H1 (cell line): ENCODE measurements around the gene CHAT. TPM values are rescaled to one million over a fixed set of nuclear protein-coding genes. Genes with fewer than 3 reads are reported as not detected.

Experiments used
- ASH2L ChIP-seq: fragments of 200-600, 300-600 bp; sonication (generic); IDR thresholded peaks from one replicate; pipeline ENCODE4 v1.7.1; 2017; ENCODE audit warnings: low read length
- HDAC2 ChIP-seq, 2 experiments: fragments of 300-600 bp in 1 of 2; sonication (generic) in 1 of 2; IDR thresholded peaks; 2 replicates each; pipeline ENCODE4 v1.6.1; 2011 to 2012; ENCODE audit warnings: low read depth in 2 of 2, low read length in 2 of 2, mild to moderate bottlenecking in 2 of 2, moderate library complexity in 2 of 2, borderline replicate concordance in 1 of 2, inconsistent platforms in 1 of 2
- RFX5 ChIP-seq: IDR thresholded peaks from 2 replicates; pipeline ENCODE4 v1.6.1; 2011; ENCODE audit warnings: low read depth, low read length, improper control_type of control experiment, borderline replicate concordance
- TAF1 ChIP-seq: IDR thresholded peaks from 2 replicates; pipeline ENCODE4 v1.6.1; 2011; ENCODE audit warnings: mild to moderate bottlenecking, low read depth, low read length
- polyA plus RNA-seq, 7 experiments: library from polyadenylated mRNA; depleted of rRNA in 3 of 7; stranded (reverse) in 5 of 7; unstranded in 2 of 7; fragments of >200 nt in 5 of 7; fragments of 200-250 nt in 2 of 7; gene quantifications; 1 replicate in 5 of 7; 2 replicates in 1 of 7; 4 replicates in 1 of 7; pipeline versions ENCODE4 v1.2.1 to v1.2.3, GENCODE V29; 2011 to 2013; ENCODE audit warnings: missing spikeins in 2 of 7, mixed read lengths in 2 of 7
- total RNA-seq: library from RNA; stranded (reverse); fragmentation: NEBNext Ultra II Directional; extraction: Animal tissue kit (Norgen Biotek cat#: 25700); gene quantifications from 2 replicates; pipeline ENCODE4 v1.2.1, GENCODE V29; 2021
- TF ChIP-seq, protein P1 (sequence below): IDR thresholded peaks from 2 replicates; pipeline ENCODE4 v1.6.1; 2012; ENCODE audit warnings: inconsistent platforms

The CHAT gene
- total and polyA plus RNA-seq, 2 of the 8 experiments (the other 6 are each of a cell fraction or from before 2014, with no cell fraction given): not detected

- TF ChIP-seq HDAC2 (IDR thresholded peaks at IDR 0.05; ENCODE audit: borderline replicate concordance in 1 of 2, low read depth in 2 of 2, low read length in 2 of 2) (peak; percentile 26 to 36; a peak in 1 of 4 replicates), TAF1 (no peak), ASH2L (peak; percentile 92), RFX5 (no peak)
- TF ChIP-seq, protein P1, sequence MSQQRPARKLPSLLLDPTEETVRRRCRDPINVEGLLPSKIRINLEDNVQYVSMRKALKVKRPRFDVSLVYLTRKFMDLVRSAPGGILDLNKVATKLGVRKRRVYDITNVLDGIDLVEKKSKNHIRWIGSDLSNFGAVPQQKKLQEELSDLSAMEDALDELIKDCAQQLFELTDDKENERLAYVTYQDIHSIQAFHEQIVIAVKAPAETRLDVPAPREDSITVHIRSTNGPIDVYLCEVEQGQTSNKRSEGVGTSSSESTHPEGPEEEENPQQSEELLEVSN: 0 out of 2 replicates have a peak, but pooled peaks have one; percentile 22
These were observed 76.2 kb downstream of the CHAT start (continued) for GRCh38 chr10:49689882-49690510.
